ENCODE measurements around the gene GMEB2. TPM values are rescaled to one million over a fixed set of nuclear protein-coding genes. Genes with fewer than 3 reads are reported as not detected.
A peak's percentile ranks its signal among the peaks of the same experiment; 100 is the strongest.

The GMEB2 gene
- total RNA-seq, 3 donors from 2014 or later, result 10.3 to 12.8 (median 11.4) TPM

DNA sequence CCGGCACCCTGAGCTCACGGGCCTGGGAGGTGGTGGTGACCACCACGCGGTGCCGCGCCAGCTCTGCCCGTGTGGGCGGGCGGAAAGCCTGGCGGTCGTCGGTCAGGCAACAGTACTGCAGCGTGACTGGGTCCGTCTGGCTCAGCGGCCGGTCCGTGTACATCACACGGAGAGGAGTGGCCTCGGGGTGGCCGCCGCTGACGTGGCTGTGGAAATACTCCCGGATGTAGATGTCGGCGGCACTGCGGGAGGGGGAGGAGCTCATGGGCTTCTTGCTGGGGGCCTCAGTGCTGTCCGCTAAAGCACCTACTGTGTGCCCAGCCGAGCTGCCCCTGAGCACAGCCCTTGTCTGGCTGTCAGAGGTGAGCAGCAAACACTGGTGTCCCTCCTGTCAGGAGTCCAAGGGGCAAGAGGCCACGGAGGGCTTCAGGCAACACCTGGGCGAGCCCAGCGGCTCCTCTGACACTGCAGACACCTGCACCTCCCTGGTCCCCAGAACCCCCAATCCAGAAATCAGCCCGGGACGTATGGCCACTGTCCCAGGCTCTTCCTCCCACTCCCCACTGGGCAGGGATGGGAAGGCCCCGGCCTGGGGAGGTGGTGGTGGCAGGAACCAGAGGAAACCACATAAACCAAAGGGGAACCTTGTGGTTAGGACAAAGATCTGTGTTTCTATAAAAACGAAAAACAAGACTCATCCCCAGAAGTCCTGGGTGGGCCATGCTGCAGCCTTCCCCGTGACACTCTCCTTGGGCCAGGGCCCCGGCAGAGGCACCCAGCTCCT is 59.3 kb downstream of the GMEB2 start:
- peaks cover 9% of the 10 kb centered on the region for H3K4me1 ChIP-seq (ENCODE audit: low read depth)
- H3K9me3 ChIP-seq, result no peaks in the 10 kb centered on the region
- intact Hi-C loops (cut with DNase I, micrococcal nuclease), result no loop called here
- TF ChIP-seq, protein P1, sequence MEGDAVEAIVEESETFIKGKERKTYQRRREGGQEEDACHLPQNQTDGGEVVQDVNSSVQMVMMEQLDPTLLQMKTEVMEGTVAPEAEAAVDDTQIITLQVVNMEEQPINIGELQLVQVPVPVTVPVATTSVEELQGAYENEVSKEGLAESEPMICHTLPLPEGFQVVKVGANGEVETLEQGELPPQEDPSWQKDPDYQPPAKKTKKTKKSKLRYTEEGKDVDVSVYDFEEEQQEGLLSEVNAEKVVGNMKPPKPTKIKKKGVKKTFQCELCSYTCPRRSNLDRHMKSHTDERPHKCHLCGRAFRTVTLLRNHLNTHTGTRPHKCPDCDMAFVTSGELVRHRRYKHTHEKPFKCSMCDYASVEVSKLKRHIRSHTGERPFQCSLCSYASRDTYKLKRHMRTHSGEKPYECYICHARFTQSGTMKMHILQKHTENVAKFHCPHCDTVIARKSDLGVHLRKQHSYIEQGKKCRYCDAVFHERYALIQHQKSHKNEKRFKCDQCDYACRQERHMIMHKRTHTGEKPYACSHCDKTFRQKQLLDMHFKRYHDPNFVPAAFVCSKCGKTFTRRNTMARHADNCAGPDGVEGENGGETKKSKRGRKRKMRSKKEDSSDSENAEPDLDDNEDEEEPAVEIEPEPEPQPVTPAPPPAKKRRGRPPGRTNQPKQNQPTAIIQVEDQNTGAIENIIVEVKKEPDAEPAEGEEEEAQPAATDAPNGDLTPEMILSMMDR (IDR thresholded peaks at IDR 0.05), result no peak
- H3K36me3 ChIP-seq (ENCODE audit: low read depth), result no peaks in the 10 kb centered on the region
- no peak overlapping the region for H3K4me3 ChIP-seq
- peak; percentile 51 to 88 (median 57) for DNase-seq
- ATAC-seq, result peak; percentile 60

DNA sequence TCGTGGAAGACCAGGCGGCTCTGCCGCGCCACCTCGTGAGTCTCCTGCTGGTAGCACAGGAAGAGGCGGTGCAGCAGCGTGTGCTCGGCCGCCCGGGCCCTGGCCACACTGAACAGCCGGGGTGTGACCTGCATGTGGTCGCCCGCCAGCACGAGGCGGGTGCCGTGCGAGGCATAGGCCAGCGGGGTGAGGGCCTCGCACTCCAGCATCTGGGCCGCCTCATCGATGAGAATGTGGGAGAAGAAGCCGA is 59.8 kb downstream of the GMEB2 start:
- Histone ChIP-seq H3K36me3 (ENCODE audit: low read depth) (no peaks in the 10 kb centered on the region), H3K4me3 (no peak overlapping the region), H3K4me1 (ENCODE audit: low read depth) (peaks cover 9% of the 10 kb centered on the region), H3K9me3 (no peaks in the 10 kb centered on the region)
- peak in 1 of 3 donors; percentile 69 for DNase-seq
- ATAC-seq, result peak; percentile 8
- intact Hi-C loops (cut with DNase I, micrococcal nuclease), result no loop called here
- TF ChIP-seq, protein P1 (IDR thresholded peaks at IDR 0.05), result no peak

DNA sequence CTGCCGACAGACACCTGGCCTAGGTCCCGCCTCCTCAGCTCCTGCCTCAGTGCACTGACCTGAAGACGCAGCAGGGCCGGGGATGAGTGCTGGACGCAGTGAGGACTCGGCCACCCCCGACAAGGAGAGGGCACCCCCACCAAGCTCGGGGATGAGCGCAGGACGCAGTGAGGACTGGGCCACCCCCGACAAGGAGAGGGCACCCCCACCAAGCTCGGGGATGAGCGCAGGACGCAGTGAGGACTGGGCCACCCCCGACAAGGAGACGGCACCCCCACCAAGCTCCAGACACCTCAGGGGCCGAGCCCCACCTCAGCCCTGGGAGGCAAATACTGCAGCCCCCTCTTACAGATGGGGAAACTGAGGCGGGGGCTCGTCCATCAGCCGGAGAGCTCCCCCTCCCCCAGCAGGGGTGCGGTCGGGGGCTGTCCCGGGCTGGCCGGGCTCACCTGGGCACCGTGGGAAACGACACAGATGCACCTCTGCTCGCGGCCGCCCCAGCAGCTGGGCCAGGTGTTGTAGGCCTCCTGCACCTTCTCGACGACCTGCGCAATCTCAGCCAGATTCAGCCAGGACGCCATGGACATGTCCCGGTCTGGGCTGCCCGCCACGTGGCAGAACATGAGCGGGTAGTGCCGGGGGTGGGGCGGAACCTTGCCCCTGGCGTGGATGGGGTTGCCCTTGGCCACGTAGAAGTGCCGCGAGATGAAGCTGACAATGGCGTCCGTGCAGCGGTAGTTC is 60.3 kb downstream of the GMEB2 start:
- no peak for ATAC-seq
- H3K36me3 ChIP-seq (ENCODE audit: low read depth), result no peaks in the 10 kb centered on the region
- no peak overlapping the region for H3K4me3 ChIP-seq
- DNase-seq, result peak in 1 of 3 donors; percentile 38
- intact Hi-C loops (cut with DNase I, micrococcal nuclease), result no loop called here
- peaks cover 9% of the 10 kb centered on the region for H3K4me1 ChIP-seq (ENCODE audit: low read depth)
- H3K9me3 ChIP-seq, result no peaks in the 10 kb centered on the region
- TF ChIP-seq, protein P1 (IDR thresholded peaks at IDR 0.05), result no peak

DNA sequence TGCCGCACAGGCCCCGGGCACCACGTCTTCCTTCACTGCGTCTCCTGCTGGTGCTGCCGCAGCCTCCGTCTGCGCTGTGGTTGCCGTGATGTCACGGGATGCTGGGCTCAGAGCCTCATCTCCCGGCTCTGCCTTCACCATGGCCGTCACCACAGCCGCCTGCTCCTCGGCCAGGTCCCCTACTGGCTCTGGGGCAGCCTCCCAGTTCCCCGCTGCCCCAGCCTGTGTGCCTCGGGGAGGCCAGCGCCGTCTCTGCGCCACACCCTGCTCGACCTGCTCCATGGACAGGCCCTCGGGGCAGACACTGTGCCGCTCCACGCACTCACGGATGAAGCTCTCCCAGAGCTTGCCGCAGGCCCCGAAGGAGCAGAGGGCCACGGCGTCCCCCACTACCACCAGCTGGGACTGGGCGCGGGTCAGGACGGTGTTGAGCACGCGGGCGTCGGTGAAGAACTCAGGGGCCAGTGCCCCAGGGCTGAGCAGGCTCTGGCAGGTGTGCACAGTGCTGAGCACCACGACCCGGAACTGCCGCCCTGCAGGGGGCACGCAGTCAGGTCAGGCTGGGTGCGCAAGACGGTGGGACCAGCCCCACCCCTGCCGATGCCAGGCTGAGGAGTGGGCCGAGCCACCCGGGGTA is 61.1 kb downstream of the GMEB2 start:
- Histone ChIP-seq H3K36me3 (ENCODE audit: low read depth) (no peaks in the 10 kb centered on the region), H3K4me3 (no peak overlapping the region), H3K9me3 (no peaks in the 10 kb centered on the region), H3K4me1 (ENCODE audit: low read depth) (peaks cover 9% of the 10 kb centered on the region)
- DNase-seq (no peak), ATAC-seq (no peak)
- intact Hi-C loops (cut with DNase I, micrococcal nuclease), result no loop called here
- TF ChIP-seq, protein P1 (IDR thresholded peaks at IDR 0.05), result no peak

DNA sequence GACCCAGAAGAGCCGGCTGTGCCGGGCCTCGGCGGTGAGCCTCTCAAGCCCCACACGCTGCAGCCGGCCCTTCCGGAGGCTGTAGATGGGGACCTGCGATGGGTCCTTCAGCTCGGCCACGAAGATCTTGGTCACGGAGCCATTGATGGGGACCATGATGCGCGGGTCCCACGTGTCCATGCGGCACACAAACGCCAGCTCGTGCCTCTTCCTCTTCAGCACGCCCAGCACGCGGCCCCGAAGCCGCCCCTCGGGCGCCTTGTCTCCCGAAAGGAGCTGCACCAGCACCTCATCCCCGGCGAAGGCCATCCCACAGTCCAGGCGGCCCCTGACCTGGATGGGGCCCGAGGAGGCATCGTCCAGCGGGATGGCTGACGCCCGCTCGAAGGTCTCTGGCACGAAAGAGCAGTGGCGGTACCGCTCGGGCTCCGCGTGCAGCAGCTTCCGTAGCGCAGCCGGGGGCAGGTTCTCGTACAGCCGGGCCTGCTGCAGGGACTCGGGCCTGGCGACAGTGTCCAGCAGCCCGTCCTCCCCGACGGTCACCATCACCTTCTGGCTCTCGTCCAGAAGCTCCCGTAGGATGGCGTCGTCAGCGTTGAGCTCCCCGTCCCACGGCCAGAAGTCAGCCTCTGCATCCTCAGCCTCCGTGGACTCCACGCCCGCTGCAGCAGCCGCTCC is 61.7 kb downstream of the GMEB2 start:
- H3K4me1 ChIP-seq (ENCODE audit: low read depth), result peaks cover 9% of the 10 kb centered on the region
- H3K9me3 ChIP-seq, result no peaks in the 10 kb centered on the region
- ATAC-seq (no peak), DNase-seq (no peak)
- H3K36me3 ChIP-seq (ENCODE audit: low read depth), result no peaks in the 10 kb centered on the region
- TF ChIP-seq, protein P1 (IDR thresholded peaks at IDR 0.05), result no peak
- intact Hi-C loops (cut with DNase I, micrococcal nuclease), result no loop called here
- H3K4me3 ChIP-seq, result no peak overlapping the region
